ENCODE data around the gene ASF1A. TPM values are rescaled to one million over a fixed set of nuclear protein-coding genes. Genes with fewer than 3 reads are reported as not detected.

Gene ASF1A
- total and polyA plus RNA-seq, 2 experiments from 2014 or later = 25.4 to 72.2 TPM

GRCh38 chr6:118952683-118953082, 58.7 kb downstream of the ASF1A start:
- Histone ChIP-seq H3F3A (replicated peaks; ENCODE audit: low read depth) (no peaks in the 10 kb centered on the region), H2AFZ (no peak overlapping the region), H3K4me1 (ENCODE audit: insufficient read depth) (no peaks in the 10 kb centered on the region), H3K79me2 (replicated peaks; ENCODE audit: insufficient read depth) (no peaks in the 10 kb centered on the region; the same call in 1 of the 2 replicates), H3K4me3 (no peak overlapping the region), H3K36me3 (ENCODE audit: insufficient read depth) (no peaks in the 10 kb centered on the region), H3K4me2 (no peak overlapping the region), H4K20me1 (replicated peaks; ENCODE audit: insufficient read depth) (no peaks in the 10 kb centered on the region), H3K9me2 (ENCODE audit: insufficient read depth) (no peaks in the 10 kb centered on the region), H3K27ac (ENCODE audit: low read depth) (no peak overlapping the region), H3K27me3 (ENCODE audit: insufficient read depth) (no peaks in the 10 kb centered on the region)
- Mint-ChIP-seq H3K27me3 (ENCODE audit: insufficient read depth, low read depth, poor library complexity) (no peaks in the 10 kb centered on the region), H3K27ac (no peak overlapping the region), H3K4me1 (no peaks in the 10 kb centered on the region), H3K4me3 (no peak overlapping the region), H3K9me3 (peaks cover 14% of the 10 kb centered on the region; the same call in 2 of the 3 replicates), H3K36me3 (ENCODE audit: low read depth) (no peaks in the 10 kb centered on the region)
- TF ChIP-seq EZH2phosphoT487 (IDR thresholded peaks at IDR 0.05; ENCODE audit: unreplicated experiment) (no peak), STAT1 (IDR thresholded peaks at IDR 0.05; ENCODE audit: unreplicated experiment) (no peak), ZNF114 (CRISPR knock-in tag; IDR thresholded peaks at IDR 0.05) (no peak)
- ATAC-seq = no peak
- DNase-seq (ENCODE audit: low spot score) = no peak

DNA sequence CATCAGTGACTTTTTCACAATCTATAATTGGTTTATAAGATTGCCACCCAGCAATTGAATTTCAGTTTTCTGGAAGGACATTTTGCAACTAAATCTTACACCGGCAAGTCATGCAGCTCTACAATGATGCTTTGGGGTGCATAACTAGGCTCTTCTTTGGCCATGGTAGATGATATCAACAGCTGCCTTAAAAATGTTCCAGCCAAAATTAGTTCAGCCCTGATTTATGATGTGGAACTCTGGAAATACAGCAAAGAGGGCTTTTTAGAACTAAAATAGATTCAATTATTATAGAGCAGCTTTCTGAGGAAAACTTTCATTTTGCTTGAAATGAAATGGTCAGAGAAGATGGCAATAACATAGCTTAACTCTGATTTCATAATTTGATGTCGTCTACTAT, 59.4 kb downstream of the ASF1A start:
- ATAC-seq (no peak), DNase-seq (ENCODE audit: low spot score) (no peak)
- H4K20me1 ChIP-seq (replicated peaks; ENCODE audit: insufficient read depth) = no peaks in the 10 kb centered on the region
- H3K4me3 ChIP-seq = no peak overlapping the region
- no peaks in the 10 kb centered on the region for H3K36me3 ChIP-seq (ENCODE audit: insufficient read depth)
- H3K27ac ChIP-seq (ENCODE audit: low read depth) = no peak overlapping the region
- H3K9me2 ChIP-seq (ENCODE audit: insufficient read depth) = no peaks in the 10 kb centered on the region
- H3K4me3 Mint-ChIP-seq = no peak overlapping the region
- TF ChIP-seq ZNF114 (CRISPR knock-in tag; IDR thresholded peaks at IDR 0.05) (no peak), REST (IDR thresholded peaks at IDR 0.05; ENCODE audit: unreplicated experiment) (no peak), JUNB (IDR thresholded peaks at IDR 0.05; ENCODE audit: unreplicated experiment) (no peak), EZH2 (IDR thresholded peaks at IDR 0.05; ENCODE audit: low read depth, unreplicated experiment) (no peak), ETS1 (IDR thresholded peaks at IDR 0.05) (no peak), STAT1 (IDR thresholded peaks at IDR 0.05; ENCODE audit: unreplicated experiment) (no peak), EZH2phosphoT487 (IDR thresholded peaks at IDR 0.05; ENCODE audit: unreplicated experiment) (no peak), POLR2AphosphoS5 (IDR thresholded peaks at IDR 0.05; ENCODE audit: low read depth) (no peak)
- TF ChIP-seq, protein P1, sequence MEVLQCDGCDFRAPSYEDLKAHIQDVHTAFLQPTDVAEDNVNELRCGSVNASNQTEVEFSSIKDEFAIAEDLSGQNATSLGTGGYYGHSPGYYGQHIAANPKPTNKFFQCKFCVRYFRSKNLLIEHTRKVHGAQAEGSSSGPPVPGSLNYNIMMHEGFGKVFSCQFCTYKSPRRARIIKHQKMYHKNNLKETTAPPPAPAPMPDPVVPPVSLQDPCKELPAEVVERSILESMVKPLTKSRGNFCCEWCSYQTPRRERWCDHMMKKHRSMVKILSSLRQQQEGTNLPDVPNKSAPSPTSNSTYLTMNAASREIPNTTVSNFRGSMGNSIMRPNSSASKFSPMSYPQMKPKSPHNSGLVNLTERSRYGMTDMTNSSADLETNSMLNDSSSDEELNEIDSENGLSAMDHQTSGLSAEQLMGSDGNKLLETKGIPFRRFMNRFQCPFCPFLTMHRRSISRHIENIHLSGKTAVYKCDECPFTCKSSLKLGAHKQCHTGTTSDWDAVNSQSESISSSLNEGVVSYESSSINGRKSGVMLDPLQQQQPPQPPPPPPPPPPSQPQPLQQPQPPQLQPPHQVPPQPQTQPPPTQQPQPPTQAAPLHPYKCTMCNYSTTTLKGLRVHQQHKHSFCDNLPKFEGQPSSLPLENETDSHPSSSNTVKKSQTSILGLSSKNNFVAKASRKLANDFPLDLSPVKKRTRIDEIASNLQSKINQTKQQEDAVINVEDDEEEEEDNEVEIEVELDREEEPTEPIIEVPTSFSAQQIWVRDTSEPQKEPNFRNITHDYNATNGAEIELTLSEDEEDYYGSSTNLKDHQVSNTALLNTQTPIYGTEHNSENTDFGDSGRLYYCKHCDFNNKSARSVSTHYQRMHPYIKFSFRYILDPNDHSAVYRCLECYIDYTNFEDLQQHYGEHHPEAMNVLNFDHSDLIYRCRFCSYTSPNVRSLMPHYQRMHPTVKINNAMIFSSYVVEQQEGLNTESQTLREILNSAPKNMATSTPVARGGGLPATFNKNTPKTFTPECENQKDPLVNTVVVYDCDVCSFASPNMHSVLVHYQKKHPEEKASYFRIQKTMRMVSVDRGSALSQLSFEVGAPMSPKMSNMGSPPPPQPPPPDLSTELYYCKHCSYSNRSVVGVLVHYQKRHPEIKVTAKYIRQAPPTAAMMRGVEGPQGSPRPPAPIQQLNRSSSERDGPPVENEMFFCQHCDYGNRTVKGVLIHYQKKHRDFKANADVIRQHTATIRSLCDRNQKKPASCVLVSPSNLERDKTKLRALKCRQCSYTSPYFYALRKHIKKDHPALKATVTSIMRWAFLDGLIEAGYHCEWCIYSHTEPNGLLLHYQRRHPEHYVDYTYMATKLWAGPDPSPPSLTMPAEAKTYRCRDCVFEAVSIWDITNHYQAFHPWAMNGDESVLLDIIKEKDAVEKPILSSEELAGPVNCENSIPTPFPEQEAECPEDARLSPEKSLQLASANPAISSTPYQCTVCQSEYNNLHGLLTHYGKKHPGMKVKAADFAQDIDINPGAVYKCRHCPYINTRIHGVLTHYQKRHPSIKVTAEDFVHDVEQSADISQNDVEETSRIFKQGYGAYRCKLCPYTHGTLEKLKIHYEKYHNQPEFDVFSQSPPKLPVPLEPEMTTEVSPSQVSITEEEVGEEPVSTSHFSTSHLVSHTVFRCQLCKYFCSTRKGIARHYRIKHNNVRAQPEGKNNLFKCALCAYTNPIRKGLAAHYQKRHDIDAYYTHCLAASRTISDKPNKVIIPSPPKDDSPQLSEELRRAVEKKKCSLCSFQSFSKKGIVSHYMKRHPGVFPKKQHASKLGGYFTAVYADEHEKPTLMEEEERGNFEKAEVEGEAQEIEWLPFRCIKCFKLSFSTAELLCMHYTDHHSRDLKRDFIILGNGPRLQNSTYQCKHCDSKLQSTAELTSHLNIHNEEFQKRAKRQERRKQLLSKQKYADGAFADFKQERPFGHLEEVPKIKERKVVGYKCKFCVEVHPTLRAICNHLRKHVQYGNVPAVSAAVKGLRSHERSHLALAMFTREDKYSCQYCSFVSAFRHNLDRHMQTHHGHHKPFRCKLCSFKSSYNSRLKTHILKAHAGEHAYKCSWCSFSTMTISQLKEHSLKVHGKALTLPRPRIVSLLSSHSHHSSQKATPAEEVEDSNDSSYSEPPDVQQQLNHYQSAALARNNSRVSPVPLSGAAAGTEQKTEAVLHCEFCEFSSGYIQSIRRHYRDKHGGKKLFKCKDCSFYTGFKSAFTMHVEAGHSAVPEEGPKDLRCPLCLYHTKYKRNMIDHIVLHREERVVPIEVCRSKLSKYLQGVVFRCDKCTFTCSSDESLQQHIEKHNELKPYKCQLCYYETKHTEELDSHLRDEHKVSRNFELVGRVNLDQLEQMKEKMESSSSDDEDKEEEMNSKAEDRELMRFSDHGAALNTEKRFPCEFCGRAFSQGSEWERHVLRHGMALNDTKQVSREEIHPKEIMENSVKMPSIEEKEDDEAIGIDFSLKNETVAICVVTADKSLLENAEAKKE (CRISPR knock-in tag; IDR thresholded peaks at IDR 0.05) = no peak
- H3K36me3 Mint-ChIP-seq (ENCODE audit: low read depth) = no peaks in the 10 kb centered on the region
- H3K27me3 Mint-ChIP-seq (ENCODE audit: insufficient read depth, low read depth, poor library complexity) = no peaks in the 10 kb centered on the region
- no peak overlapping the region for H2AFZ ChIP-seq
- no peak overlapping the region for H3K27ac Mint-ChIP-seq
- H3K4me1 Mint-ChIP-seq = no peaks in the 10 kb centered on the region
- peaks cover 11% of the 10 kb centered on the region; the same call in 2 of the 3 replicates for H3K9me3 Mint-ChIP-seq
- H3K79me2 ChIP-seq (replicated peaks; ENCODE audit: insufficient read depth) = no peaks in the 10 kb centered on the region; the same call in 1 of the 2 replicates
- no peak overlapping the region for H3K4me2 ChIP-seq
- H3F3A ChIP-seq (replicated peaks; ENCODE audit: low read depth) = no peaks in the 10 kb centered on the region
- H3K27me3 ChIP-seq (ENCODE audit: insufficient read depth) = no peaks in the 10 kb centered on the region
- no peaks in the 10 kb centered on the region for H3K4me1 ChIP-seq (ENCODE audit: insufficient read depth)
